ENCODE results near the gene PSG6. TPM values are rescaled to one million over a fixed set of nuclear protein-coding genes. Genes with fewer than 3 reads are reported as not detected.

PSG6 gene
- total RNA-seq: not detected in 2 replicates

GRCh38 chr19:42917634-42918033 lies at the start of gene PSG6:
Gene PSG6 (minus strand): TSS chr19:42917894. CDS start chr19:42917792, 102 bp downstream.

DNA sequence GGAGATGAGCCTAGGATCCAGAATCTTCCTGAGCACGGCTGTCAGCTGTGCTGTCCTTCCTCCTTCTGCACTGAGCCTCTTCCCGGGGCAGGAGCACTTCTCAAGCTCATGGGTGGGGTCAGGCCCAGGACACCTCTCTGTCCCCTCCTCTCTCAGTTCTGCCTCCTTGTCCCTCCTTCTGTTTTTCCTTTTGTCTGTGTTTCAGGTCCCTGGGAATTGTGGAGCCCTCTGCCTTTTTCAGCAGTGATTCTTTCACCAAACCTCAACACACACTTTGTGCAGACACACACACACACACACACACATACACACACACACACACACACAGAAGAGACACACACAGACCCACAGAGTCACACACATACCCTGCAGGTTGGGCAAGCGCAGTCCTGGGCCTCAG lies 19.4 kb upstream of the PSG6 start, which contains the start of gene PSG7:
PSG7 (minus strand) TSS at position 101 of the 400 bp plus-strand sequence. CDS start 131 bp downstream, outside the sequence.

DNA sequence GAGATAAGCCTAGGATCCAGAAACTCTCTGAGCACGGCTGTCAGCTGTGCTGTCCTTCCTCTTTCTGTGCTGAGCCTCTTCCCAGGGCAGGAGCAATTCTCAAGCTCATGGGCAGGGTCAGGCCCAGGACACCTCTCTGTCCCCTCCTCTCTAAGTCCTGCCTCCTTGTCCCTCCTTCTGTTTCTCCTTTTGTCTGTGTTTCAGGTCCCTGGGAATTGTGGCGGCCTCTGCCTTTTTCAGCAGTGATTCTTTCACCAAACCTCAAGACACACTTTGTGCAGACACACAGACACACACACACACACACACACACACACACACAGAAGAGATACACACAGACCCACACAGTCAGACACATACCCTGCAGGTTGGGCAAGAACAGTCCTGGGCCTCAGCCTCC lies 38.1 kb downstream of the PSG6 start, which contains the start of gene PSG1:
PSG1 (minus strand) TSS at position 101 of the 400 bp plus-strand sequence. CDS start 132 bp downstream, outside the sequence.

Other genes with a start within 250 kb of the PSG6 start
- not detected in 2 replicates for gene PSG3, start 177.4 kb downstream of the PSG6 start, total RNA-seq
- gene PSG8, start 152.2 kb downstream of the PSG6 start, total RNA-seq: not detected in 2 replicates
- 0.43 and 0.44 TPM in 2 replicates for gene PSG1, start 38.2 kb downstream of the PSG6 start, total RNA-seq
- gene PSG7, start 19.3 kb upstream of the PSG6 start, total RNA-seq: under 0.01 TPM in 1 of 2 replicates, not detected in the other
- not detected in 2 replicates for gene PSG11, start 108.6 kb upstream of the PSG6 start, total RNA-seq
- 0.14 TPM in 1 of 2 replicates, not detected in the other for gene PSG2, start 164.8 kb upstream of the PSG6 start, total RNA-seq